Iris pigment epithelial cell (primary cell): ENCODE data around the gene IQCM.

Experiments
- DNase-seq: peaks from one replicate; pipeline ENCODE4 v3.0.0-alpha.2; 2011; ENCODE audit warnings: low read depth

The IQCM gene, protein sequence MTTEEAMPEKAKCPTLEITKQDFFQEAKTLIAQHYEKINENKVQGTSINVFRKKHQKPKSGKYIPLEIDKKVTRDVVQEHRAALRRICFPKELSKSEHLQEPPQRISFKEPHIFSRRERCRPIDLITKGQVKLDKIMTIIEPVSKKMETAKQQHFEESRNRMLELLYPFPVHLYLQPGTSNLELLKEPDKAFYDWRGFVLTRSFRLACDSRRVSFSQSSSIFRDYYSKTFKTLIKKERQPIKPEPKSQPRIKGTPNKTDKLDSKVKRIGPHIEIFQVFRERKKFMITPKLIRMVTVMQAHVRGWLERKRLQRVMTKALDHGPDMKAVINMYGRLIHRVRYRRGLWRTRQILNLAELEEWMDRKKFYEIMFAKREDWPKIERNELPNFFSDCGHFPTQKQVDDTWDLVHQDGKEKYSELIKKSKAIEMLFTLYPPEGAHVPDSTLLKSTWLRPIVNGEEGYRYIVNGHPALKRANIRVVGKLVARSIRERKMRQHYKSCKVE

DNA sequence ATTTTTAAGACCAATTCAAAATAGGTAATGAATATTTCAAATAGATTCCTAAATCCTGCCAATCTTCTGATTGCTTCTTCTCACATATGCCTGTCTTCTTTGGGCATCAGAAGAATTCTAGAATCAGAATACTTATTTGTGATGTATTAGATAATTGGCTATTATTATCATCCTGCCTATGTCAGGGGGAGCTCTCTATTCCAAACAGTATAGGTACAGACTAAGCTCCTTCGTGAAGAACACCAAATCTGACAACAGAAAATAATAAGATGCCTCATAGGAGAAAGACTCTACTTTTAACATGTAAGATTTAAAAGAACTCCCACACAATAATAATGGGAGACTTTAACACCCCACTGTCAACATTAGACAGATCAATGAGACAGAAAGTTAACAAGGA is at the start of gene IQCM:
TSS of gene IQCM (minus strand) at position 101 of the 400 bp plus-strand sequence. CDS start 73,152 bp downstream, outside the sequence.
- no peak for DNase-seq

DNA sequence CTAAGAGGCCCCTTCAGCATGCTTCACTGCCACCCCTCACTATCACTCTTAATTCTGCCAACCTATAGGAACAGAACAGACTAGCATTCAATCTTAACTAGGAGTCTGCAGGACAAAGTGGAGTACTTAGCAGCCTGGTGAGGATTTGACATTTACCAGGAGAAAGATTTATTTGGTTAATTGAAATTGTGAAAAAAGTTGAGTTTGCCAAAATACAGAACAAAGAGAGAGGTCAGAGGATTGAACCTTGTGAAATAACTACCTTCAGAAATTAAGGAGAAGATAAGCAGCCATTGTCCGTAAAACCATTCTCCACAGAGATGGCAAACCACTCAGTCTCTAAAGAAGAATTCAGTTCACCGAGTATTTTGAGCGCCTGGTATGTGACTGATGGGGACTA is 41.8 kb upstream of the IQCM start:
- no peak for DNase-seq

DNA sequence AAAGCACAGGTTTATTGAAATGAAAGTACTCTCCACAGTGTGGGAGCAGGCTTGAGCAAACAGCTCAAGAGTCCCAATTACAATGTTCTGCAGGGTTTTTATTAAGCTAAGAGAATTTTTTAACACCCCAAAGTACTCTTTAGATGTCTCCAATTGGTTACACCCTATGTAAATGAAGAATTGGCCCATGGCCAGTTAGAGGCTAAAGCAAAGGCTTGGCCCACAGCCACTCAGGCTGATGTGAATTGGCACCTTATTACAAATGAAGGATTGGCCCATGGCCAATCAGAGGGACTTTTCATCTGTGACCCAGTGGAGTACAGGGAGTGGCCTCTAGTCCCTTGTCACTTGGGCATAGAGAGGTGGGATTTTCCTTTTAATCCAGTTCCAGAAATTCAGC is 30.1 kb upstream of the IQCM start:
- no peak for DNase-seq

DNA sequence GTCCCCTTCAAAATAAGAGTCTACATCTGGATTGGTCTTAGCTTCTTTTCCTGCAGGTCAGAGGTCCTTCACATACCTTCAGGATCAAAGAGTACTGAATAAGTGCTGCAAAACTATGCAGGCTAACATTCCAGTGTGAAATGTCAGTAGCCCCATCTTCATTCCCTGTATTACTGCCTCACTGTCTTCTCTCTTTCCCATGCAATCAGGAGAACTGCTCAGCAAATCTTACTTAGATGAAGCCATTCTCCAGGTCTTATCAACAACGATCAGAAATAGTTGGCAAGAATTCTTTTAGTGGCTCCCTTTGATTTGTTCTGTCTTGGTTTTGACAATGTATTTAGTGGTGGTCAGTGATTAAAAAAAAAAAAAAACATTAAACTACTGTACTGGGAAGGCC is 26.0 kb upstream of the IQCM start:
- DNase-seq = no peak

DNA sequence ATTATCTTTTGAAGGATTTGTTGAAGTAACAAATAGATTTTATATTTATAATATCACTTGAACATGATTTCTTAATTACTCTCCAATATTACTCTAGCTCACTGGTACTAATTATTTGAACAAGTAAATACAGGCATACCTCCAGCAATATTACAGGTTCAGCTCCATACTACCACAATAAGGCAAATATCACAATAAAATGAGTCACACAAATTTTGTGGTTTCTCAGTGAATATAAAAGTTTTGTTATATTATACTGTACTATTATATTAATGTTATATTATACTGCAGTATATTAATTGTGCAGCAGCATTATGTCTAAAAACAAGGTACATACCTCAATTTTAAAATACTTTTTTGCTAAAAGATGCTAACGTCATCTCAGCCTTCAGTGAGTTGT is 22.4 kb upstream of the IQCM start:
- DNase-seq = no peak

DNA sequence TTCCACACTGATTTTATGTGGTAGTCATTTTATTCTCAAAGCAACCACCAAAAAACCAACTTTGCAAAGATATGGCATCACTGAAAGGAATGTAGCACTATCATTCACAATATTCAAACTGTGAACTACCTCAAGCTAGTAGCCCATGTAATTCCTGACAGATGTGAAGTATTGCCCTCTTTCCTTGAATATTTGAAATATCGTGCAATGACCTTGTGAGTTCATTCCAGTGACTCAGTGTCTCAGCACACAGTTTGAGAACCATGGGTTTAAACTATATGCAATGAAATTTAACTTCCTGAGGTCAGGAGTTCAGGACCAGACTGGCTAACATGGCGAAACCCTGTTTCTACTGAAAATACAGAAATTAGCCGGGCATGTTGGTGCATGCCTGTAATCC is 20.9 kb upstream of the IQCM start:
- peak; percentile 39 for DNase-seq

DNA sequence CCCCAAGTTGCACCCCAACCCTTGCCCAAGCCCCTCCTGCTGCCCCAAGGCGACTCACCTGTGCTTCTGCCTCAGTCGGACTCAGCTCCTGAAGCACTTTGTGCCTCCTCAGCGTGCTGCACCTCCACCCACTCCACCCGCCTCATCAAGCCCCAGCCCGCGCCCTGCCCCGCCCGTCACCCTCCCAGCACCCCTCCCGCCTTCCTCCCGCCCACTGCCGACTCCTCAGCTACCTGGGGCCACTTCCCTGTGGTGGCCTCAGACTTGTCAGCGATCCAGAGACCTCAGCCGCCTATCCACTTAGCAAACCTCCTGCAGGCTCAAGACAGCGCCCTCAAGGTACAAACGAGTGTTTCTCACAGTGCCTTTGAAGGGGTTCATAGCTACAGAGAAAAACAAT is 19.6 kb upstream of the IQCM start:
- DNase-seq = no peak

DNA sequence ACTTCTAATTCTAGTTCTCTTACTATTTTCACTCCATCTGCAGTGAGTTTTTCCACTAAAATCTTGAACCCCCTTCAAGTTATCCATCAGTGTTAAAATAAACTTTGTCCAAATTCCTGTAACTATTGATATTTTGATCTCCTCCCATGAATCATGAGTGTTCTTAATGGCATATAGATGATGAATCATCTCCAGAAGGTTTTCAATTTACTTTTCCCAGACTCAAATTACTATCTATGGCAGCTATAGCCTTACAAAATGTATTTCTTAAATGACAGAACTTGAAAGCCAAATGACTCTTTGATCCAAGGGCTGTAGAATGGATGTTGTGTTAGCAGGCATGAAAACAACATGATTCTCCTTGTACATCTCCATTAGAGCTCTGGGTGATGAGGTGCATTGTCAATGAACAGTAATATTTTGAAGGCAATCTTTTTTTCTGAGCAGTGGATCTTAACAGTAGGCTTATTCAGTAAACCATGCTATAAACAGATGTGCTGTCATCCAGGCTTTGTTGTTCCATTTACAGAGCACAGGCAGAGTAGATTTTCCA is 16.1 kb upstream of the IQCM start:
- DNase-seq = no peak

DNA sequence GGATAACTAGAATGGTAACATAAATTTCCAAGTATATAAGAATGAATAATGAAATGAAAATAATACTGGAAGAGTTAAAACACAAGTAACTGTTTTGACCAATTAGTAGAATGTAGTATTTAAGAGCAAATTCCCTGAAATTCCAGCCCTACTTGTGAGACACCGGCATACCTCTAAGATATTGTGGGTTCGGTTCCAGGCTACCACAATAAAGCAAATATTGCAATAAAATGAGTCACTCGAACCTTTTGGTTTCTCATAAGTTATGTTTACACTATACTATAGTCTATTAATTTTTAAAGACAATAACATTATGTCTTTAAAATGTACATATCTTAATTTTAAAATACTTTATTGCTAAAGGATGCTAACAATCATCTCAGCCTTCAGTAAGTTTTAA is 15.2 kb upstream of the IQCM start:
- no peak for DNase-seq

DNA sequence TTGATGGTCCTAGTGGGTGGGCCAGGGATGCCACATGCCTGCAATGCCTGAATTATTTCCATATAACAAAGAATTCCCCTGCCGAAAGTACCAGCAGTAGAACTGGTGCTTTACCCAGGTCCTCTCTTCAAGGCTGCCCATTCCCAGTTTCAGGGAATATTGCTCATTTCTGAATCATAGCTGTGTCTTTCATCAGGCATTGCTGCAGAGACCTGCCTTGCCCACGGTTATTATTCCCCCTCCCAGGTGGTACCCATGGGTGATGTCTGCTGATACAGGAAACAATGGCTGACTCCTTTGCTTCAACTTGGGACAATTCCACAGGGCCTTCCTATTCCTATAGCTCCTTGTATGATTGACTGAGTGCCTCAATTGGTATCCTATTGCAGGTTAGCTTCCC is 9.7 kb upstream of the IQCM start:
- DNase-seq = no peak

DNA sequence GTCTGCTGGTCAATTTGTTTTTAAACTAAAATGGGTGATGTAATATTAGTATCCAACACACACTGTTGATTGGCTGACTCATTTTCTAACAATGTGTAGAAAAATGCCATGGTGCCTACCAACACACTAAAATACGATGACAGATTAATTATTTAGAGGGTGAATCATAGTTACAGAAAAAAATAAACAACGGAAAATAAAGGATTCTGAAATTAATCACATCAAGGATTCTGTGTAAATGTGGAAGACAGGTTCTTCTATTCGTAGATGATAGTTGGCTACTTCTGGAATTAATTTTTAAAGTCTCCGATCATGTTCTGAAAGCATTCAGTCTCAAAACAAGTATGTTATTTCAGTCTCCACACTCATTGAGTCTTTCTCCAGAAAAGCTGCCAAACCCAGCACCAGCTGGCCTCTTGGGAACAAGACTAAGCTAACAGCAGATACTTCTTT is 8.2 kb upstream of the IQCM start:
- DNase-seq = peak; percentile 76

DNA sequence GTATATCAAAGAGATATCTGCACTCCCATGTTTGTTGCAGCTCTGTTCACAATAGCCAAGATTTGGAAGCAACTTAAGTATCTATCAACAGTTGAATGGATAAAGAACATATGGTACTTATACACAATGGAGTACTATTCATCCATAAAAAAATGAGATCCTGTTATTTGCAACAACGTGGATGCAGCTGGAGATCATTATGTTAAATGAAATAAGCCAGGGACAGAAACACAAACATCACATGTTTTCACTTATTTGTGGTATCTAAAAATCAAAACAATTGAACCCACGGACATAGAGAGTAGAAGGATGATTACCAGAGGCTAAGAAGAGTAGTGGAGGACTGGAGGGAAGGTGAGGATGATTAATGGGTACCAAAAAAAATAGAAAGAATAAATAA is 14.2 kb downstream of the IQCM start:
- DNase-seq = no peak

DNA sequence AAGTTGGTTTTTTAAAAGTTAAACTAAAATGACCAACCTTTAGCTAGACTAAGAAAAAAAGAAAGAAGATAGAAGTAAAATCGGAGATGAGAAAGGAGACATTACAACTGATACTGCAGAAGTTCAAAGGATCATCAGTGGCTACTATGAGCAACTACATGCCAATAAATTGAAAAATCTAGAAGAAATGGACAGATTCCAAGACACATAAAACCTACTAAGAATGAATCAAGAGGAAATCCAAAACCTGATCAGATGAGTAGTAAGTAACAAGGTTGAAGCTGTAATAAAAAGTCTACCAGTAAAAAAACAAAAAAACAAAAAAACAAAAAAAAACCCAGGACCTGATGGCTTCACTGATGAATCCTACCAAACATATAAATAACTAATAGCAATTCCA is 16.1 kb downstream of the IQCM start:
- no peak for DNase-seq

DNA sequence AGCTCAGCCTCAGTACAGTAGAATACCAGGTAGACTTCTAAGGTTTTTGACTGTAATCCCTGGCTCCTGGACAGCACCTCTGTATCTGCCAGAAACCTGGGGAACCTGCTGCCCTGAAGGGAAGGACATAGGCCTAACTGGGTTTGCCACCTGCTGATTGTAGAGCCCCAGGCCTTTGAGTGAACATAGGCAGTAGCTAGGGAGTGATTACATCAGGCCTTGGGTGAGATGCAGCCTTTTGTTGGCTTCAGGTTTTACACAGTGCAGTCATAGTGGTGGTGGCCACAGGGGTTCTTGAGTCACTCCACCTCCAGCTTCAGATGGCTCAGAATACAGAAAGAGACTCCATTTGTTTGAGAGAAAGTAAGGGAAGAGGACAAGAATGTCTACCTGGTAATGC is 19.3 kb downstream of the IQCM start:
- no peak for DNase-seq

DNA sequence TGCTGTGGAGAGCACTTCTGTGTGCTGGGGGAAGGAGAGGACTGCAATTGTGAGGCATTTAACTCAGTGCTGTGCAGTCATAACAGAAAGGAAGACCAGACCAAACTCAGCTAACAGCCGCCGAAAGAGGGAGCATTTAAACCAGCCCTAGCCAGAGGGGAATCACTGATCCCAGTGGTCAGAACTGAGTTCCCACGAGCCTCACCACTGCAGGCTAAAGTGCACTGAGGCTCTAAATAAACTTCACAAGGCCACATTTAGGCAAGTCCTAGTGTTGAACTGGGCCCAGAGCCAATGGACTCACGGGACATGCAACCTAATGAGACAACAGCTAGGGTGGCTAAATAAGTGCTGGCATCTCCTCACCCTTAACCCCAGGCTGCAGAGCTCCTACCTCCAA is 20.4 kb downstream of the IQCM start:
- no peak for DNase-seq

DNA sequence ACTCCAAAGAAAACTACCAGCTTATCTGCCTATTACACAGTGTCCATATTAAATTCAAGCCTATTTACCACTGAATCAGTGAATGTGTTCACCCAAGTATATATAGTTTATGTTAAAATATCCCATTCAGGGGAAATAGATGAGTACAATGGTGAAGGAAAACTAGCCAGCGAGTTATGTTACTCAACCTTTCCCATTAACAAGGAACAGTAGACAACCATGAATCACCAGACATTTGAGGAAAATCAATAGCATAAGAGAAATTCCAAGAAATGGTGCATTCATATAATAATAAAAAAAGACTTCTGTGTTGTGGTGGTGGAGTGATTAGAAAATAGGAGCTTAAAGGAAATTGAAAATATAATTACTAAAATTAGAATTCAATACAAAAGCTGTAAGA is 21.3 kb downstream of the IQCM start:
- DNase-seq = peak; percentile 14

DNA sequence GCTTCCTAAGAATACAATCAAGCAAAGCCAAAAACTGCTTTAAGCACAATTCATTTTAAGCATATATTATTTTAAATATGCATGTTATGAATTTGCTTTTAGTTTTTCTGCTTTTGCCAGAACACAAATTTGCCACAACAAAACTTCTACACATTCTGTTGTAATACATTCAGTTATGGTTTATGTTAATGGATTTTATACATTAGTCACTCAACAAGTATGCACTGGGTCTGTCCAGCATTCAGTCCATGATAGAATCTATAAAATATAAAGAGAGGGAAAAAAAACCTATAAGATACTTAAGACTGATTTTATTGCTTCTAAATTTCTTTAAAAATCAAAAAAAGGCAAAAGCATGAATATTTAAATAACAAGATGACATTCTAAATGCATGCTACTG is 22.2 kb downstream of the IQCM start:
- peak; percentile 29 for DNase-seq

DNA sequence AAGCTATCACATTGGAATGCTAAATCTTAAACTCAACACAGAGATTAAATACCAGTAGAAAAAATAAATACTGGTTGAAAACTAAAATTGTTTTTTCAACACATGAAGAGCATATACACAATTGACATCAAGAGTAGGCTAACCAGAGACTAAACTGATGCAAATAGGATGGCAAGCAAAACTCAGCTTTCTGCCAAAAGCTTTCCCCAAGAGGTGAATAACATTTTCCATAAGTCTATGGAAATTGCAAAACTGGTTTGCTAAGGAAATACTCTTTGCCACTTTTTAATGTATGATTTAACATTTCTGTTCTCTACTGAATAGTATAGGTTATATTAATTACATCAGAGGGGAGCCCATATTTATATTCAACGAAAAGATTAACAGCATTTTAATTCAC is 23.8 kb downstream of the IQCM start:
- DNase-seq = no peak

DNA sequence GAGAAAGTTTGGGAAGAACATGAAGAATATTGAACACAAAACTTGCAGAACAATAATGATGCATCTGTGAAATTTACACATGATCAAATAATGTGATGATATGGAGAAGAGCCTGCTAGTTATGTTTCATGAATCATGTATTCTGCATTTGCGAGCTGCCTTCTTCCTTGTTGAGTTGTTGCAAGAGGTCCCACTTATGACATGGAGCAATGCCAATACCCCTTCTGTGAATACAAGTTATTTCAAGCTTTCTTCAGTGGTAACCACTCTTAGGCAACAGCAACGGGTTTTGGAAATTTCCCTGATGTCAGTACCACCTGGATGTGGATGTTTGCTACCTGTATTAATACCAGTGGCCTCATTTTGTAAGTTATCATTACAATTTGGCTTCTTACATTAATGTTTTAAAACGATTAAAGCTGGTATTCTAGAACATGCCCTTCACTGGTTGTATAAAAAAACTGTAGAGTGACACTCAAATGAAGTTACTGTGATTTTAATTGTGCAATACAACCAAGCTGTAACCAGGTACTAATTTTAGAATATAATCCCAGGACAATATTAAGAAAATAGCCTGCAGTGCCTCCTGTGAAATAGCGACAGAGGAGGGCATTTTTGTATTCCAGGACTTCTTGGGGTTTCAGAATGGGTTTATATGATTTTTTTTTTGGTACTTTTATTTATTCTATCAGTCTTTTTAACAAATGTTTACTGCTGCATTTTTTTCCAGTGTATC is 25.3 kb downstream of the IQCM start:
- peak; percentile 14 for DNase-seq

DNA sequence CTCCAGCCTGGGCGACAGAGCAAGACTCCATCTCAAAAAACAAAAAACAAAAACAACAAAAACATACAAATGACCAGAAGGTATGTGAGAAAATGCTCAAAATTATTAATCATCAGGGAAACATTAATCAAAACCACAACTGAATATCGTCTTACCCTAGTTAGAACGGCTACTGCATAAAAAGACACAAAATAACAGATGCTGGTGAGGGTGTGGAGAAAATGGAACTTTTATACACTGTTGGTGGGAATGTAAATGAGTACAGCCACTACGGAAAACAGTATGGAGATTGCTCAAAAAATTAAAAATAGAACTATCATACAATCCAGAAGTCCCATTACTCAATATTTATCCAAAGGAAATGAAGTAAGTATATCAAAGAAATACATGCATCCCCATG is 27.3 kb downstream of the IQCM start:
- DNase-seq = no peak

DNA sequence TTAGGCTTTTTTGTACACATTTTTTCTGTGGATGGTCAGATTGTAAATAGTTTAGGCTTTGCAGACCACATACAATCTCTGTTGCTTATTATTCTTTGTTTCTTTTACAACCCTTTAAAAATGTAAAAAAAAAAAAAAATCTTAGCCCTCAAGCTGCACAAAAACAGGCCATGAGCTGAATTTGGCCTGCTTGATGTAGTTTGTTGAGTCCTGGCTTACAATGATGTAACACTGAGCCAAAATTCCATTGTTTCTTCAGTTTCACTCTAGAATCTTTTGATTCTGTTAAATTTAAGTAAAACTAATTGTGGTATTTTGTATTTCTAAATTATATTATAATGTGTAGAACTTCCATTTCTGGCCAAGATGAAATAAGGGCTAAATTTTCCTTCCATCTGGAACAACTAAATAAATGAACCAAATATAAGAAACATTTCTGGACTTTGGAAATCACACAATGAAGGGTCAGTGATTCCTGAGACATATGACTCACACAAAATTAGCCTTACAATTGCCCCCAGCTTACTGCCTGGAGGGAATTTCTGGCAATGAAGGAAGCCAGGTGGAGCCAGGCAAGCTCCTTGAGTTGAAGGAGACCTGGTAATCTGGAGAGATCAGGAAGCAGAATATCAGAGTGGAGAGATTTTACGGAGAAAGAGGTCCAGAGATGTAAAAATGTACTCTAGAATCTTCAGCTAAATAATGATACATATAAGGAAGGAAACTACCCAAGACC is 29.8 kb downstream of the IQCM start:
- DNase-seq = no peak

DNA sequence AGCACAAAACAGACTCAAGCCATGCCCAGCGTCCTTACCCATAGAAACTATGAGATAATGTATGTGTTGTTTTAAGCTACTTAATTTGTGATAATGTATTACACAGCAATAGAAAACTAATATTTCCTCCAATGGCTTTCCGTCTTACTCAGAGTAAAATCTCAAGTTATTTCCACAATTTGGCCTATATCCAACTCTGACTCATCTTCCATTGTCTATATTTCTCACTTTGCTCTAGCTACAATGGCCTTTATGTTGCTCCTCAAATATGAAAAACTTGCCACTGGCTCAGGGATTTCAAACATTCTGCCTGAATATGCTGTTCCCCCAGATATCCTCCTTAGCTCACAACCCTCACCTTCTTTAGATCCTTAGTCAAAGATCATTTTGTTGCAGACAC is 31.6 kb downstream of the IQCM start:
- DNase-seq = peak; percentile 63
